IMR-90 (cell line): ENCODE data around the gene TRA2A. TPM values are rescaled to one million over a fixed set of nuclear protein-coding genes. Genes with fewer than 3 reads are reported as not detected.
A peak's percentile ranks its signal among the peaks of the same experiment; 100 is the strongest.

Experiments
- ATAC-seq: fragments of 200-7000 bp; cut with Tn5 transposase; 2 replicates; pipeline ENCODE4 v1.9.1; 2020; ENCODE audit warnings: low read depth, mild to moderate bottlenecking, moderate library complexity
- BruUV-seq: library from RNA; stranded (reverse); fragments of 400-500 nt; replicated peaks from 2 replicates; lab custom pipeline; 2021; lab: Mats Ljungman, UMichigan
- CTCF ChIA-PET: fragments of 300-600 bp; formaldehyde crosslinking; extraction: SDS; loops from one replicate; lab custom pipeline; 2021; ENCODE audit warnings: antibody characterized with exemption; lab: Yijun Ruan, JAX
- POLR2A ChIA-PET: fragments of 300-600 bp; sonication (Branson Sonifier 250); formaldehyde crosslinking; loops from one replicate; lab custom pipeline; 2022; ENCODE audit warnings: antibody characterized with exemption; ENCODE audit not compliant: unreplicated experiment; lab: Charles Lee
- DNase-seq: peaks from one replicate; pipeline ENCODE4 v3.0.0; 2013
- H2AFZ ChIP-seq: replicated peaks from 2 replicates; pipeline ENCODE3; 2013; ENCODE audit warnings: low read length, mild to moderate bottlenecking; ENCODE audit not compliant: poor library complexity
- H2AK5ac ChIP-seq: 2 replicates; pipeline ENCODE4 v1.6.1; 2013; ENCODE audit warnings: low read depth, low read length, inconsistent platforms
- H2AK9ac ChIP-seq: replicated peaks from 2 replicates; pipeline ENCODE3; 2013; ENCODE audit warnings: mild to moderate bottlenecking, low read depth, low read length, moderate library complexity; ENCODE audit not compliant: poor library complexity
- H2BK120ac ChIP-seq: 2 replicates; pipeline ENCODE4 v1.6.1; 2013; ENCODE audit warnings: low read depth, low read length, inconsistent platforms
- H2BK15ac ChIP-seq: 3 replicates; pipeline ENCODE4 v1.6.1; 2013; ENCODE audit warnings: low read depth, low read length, inconsistent platforms
- H2BK20ac ChIP-seq: 2 replicates; pipeline ENCODE4 v1.6.1; 2013; ENCODE audit warnings: low read depth, mild to moderate bottlenecking, inconsistent platforms, low read length, moderate library complexity
- H2BK5ac ChIP-seq: 2 replicates; pipeline ENCODE4 v1.6.1; 2013; ENCODE audit warnings: mild to moderate bottlenecking, low read depth, low read length, inconsistent platforms; ENCODE audit not compliant: poor library complexity, severe bottlenecking
- H3K14ac ChIP-seq: replicated peaks from 2 replicates; pipeline ENCODE4 v1.6.1; 2013; ENCODE audit warnings: low read depth, low read length, inconsistent platforms
- H3K18ac ChIP-seq: 2 replicates; pipeline ENCODE4 v1.6.1; 2013; ENCODE audit warnings: low read depth, low read length, control low read depth
- H3K23ac ChIP-seq: 2 replicates; pipeline ENCODE4 v1.6.1; 2013; ENCODE audit warnings: low read depth, low read length, inconsistent platforms
- H3K27ac ChIP-seq: 2 replicates; pipeline ENCODE4 v1.5.1; 2013; ENCODE audit warnings: mild to moderate bottlenecking, control low read depth, low read length; ENCODE audit not compliant: insufficient read depth
- H3K27me3 ChIP-seq: 2 replicates; pipeline ENCODE4 v1.6.1; 2013; ENCODE audit warnings: low read length; ENCODE audit not compliant: control insufficient read depth, insufficient read depth
- H3K36me3 ChIP-seq: 2 replicates; pipeline ENCODE4 v1.6.1; 2013; ENCODE audit warnings: low read length, mixed read lengths; ENCODE audit not compliant: control insufficient read depth, insufficient read depth
- H3K4ac ChIP-seq: 2 replicates; pipeline ENCODE4 v1.6.1; 2013; ENCODE audit warnings: low read depth, low read length, inconsistent platforms
- H3K4me1 ChIP-seq: 2 replicates; pipeline ENCODE4 v1.6.1; 2013; ENCODE audit warnings: low read length, mixed read lengths; ENCODE audit not compliant: control insufficient read depth, insufficient read depth
- H3K4me2 ChIP-seq: 2 replicates; pipeline ENCODE4 v1.6.1; 2013; ENCODE audit warnings: low read depth, mild to moderate bottlenecking, control low read depth, low read length, moderate library complexity
- H3K4me3 ChIP-seq: 2 replicates; pipeline ENCODE4 v1.5.1; 2013; ENCODE audit warnings: low read depth, mild to moderate bottlenecking, control low read depth, low read length, moderate library complexity; ENCODE audit not compliant: insufficient read depth
- H3K56ac ChIP-seq: 2 replicates; pipeline ENCODE4 v1.6.1; 2013; ENCODE audit warnings: low read length, inconsistent platforms; ENCODE audit not compliant: insufficient read depth; ENCODE audit errors: extremely low read depth
- H3K79me1 ChIP-seq, 2 experiments: 2 replicates each; pipeline ENCODE4 v1.6.1; 2013; ENCODE audit warnings: low read length in 2 of 2, inconsistent platforms in 1 of 2, low read depth in 1 of 2
- H3K9ac ChIP-seq: 2 replicates; pipeline ENCODE4 v1.6.1; 2013; ENCODE audit warnings: low read depth, low read length, control low read depth
- H3K9me1 ChIP-seq: 2 replicates; pipeline ENCODE4 v1.6.1; 2013; ENCODE audit warnings: low read length, inconsistent platforms; ENCODE audit not compliant: insufficient read depth
- H3K9me3 ChIP-seq: 2 replicates; pipeline ENCODE4 v1.6.1; 2013; ENCODE audit warnings: low read length; ENCODE audit not compliant: control insufficient read depth, insufficient read depth
- H4K20me1 ChIP-seq: 2 replicates; pipeline ENCODE4 v1.6.1; 2013; ENCODE audit warnings: low read length, inconsistent platforms; ENCODE audit not compliant: insufficient read depth
- H4K5ac ChIP-seq: 2 replicates; pipeline ENCODE4 v1.6.1; 2013; ENCODE audit warnings: mild to moderate bottlenecking, low read depth, low read length, control low read depth
- H4K8ac ChIP-seq, 2 experiments: 2 replicates each; pipeline ENCODE4 v1.6.1; 2013; ENCODE audit warnings: low read depth in 2 of 2, low read length in 2 of 2, control low read depth in 1 of 2, inconsistent platforms in 1 of 2
- H4K91ac ChIP-seq: 2 replicates; pipeline ENCODE4 v1.6.1; 2013; ENCODE audit warnings: low read depth, low read length, inconsistent platforms; ENCODE audit not compliant: insufficient read depth
- BHLHE40 ChIP-seq: fragments of 150-350 bp; IDR thresholded peaks from 2 replicates; pipeline ENCODE4 v1.6.1; 2016; ENCODE audit warnings: mild to moderate bottlenecking, low read depth, low read length
- CEBPB ChIP-seq: IDR thresholded peaks from 2 replicates; pipeline ENCODE4 v1.6.1; 2012; ENCODE audit warnings: low read depth, low read length, improper control_type of control experiment
- CHD1 ChIP-seq: IDR thresholded peaks from 2 replicates; pipeline ENCODE4 v1.6.1; 2012; ENCODE audit warnings: low read depth, low read length, improper control_type of control experiment
- FOS ChIP-seq: fragments of 150-350 bp; IDR thresholded peaks from 2 replicates; pipeline ENCODE4 v1.6.1; 2016; ENCODE audit warnings: low read depth, low read length
- MAFK ChIP-seq: IDR thresholded peaks from 2 replicates; pipeline ENCODE4 v1.6.1; 2012; ENCODE audit warnings: low read depth, low read length, improper control_type of control experiment
- MAZ ChIP-seq: IDR thresholded peaks from 2 replicates; pipeline ENCODE4 v1.6.1; 2012; ENCODE audit warnings: low read depth, mild to moderate bottlenecking, low read length, improper control_type of control experiment, moderate library complexity, borderline replicate concordance
- MXI1 ChIP-seq: IDR thresholded peaks from 2 replicates; pipeline ENCODE4 v1.6.1; 2012; ENCODE audit warnings: low read depth, mild to moderate bottlenecking, low read length, moderate library complexity, borderline replicate concordance
- NFE2L2 ChIP-seq: fragments of 150-350 bp; IDR thresholded peaks from 2 replicates; pipeline ENCODE4 v1.6.1; 2016; ENCODE audit warnings: low read depth, mild to moderate bottlenecking, low read length
- POLR2A ChIP-seq: IDR thresholded peaks from 2 replicates; pipeline ENCODE4 v1.6.1; 2012; ENCODE audit warnings: mild to moderate bottlenecking, low read depth, low read length
- RAD21 ChIP-seq: IDR thresholded peaks from 2 replicates; pipeline ENCODE4 v1.6.1; 2012; ENCODE audit warnings: low read length, improper control_type of control experiment
- RCOR1 ChIP-seq: IDR thresholded peaks from 2 replicates; pipeline ENCODE4 v1.6.1; 2012; ENCODE audit warnings: mild to moderate bottlenecking, low read length, improper control_type of control experiment; ENCODE audit not compliant: insufficient replicate concordance
- RFX5 ChIP-seq: IDR thresholded peaks from 2 replicates; pipeline ENCODE4 v1.8.0; 2012; ENCODE audit warnings: low read depth, mild to moderate bottlenecking, low read length, moderate library complexity
- SMC3 ChIP-seq: fragments of 150-350 bp; IDR thresholded peaks from 2 replicates; pipeline ENCODE4 v1.6.1; 2016; ENCODE audit warnings: low read depth, mild to moderate bottlenecking, antibody characterized with exemption, low read length, moderate library complexity
- dilution Hi-C: fragments of 300-500 bp; cut with HindIII; formaldehyde crosslinking; loops from one replicate; pipeline ENCODE4 v1.14.3; 2018; ENCODE audit warnings: low sequenced_read_pairs; ENCODE audit not compliant: unreplicated experiment
- in situ Hi-C: fragments of 300-500 bp; cut with MboI; formaldehyde crosslinking; loops from 3 replicates; pipeline ENCODE4 v1.14.3; 2019; ENCODE audit warnings: low sequenced_read_pairs, inconsistent platforms, mixed read lengths
- intact Hi-C: fragments of 100-400 bp; cut with micrococcal nuclease; formaldehyde crosslinking; loops from 2 replicates; pipeline ENCODE4 v1.10.0; 2022
- polyA plus RNA-seq, 3 experiments: library from polyadenylated mRNA; depleted of rRNA; stranded (reverse); fragments of >200 nt; gene quantifications; 2 replicates each; pipeline ENCODE4 v1.2.3, GENCODE V29; 2012; ENCODE audit warnings: low replicate concordance in 1 of 3
- total RNA-seq: library from RNA; depleted of rRNA; stranded (reverse); fragments of >200 nt; gene quantifications from 2 replicates; pipeline ENCODE4 v1.2.3, GENCODE V29; 2012
- TF ChIP-seq, protein P1 (sequence below): fragments of 150-350 bp; IDR thresholded peaks from 2 replicates; pipeline ENCODE4 v1.6.1; 2016; ENCODE audit warnings: low read depth, mild to moderate bottlenecking, low read length, moderate library complexity, borderline replicate concordance
- TF ChIP-seq, protein P2 (sequence below): conservative IDR thresholded peaks from 2 replicates; pipeline ENCODE4 v1.5.1; 2012; ENCODE audit warnings: mild to moderate bottlenecking, low read depth, low read length, improper control_type of control experiment
- TF ChIP-seq, protein P3 (sequence below): fragments of 150-350 bp; IDR thresholded peaks from 2 replicates; pipeline ENCODE4 v1.6.1; 2017; ENCODE audit warnings: mild to moderate bottlenecking, antibody characterized with exemption, low read length, low read depth

Gene TRA2A
- total and polyA plus RNA-seq, 2 of the 4 experiments (the other 2 are of a cell fraction) = 44.3 to 77.3 TPM

DNA sequence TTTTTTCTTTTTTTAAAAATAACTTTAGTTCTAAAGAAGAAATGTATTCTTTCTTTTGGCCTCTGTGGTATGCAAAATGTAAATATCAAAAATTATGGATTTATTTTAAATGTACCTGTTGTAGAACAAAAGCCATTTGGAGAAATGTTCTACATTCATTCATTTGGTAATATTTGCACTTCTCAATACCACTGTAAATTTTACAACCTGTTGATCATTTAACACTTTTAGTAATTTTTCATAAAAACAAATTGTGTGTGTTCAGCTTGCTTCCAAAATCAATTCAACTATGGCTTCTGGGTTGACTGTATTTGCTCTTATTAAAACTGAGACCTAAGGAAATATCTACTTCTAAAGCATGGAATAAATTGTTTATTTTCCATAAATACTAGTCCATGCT, 59.2 kb downstream of the TRA2A start:
- H2BK5ac ChIP-seq = no peak overlapping the region
- no peak overlapping the region for H3K4me3 ChIP-seq

More for the DNA sequence above, 59.2 kb downstream of the TRA2A start:
- Histone ChIP-seq H3K79me1 (peaks cover 0 to 19% of the 10 kb centered on the region in 2 experiments; a peak in 2 of 4 replicates), H3K36me3 (no peaks in the 10 kb centered on the region), H3K4me1 (peaks cover 2% of the 10 kb centered on the region; the same call in 1 of the 2 replicates), H4K91ac (no peak overlapping the region), H3K56ac (no peak overlapping the region), H3K14ac (no peak overlapping the region), H2AK9ac (no peak overlapping the region), H3K9me1 (no peaks in the 10 kb centered on the region), H3K18ac (no peak overlapping the region), H3K27me3 (no peaks in the 10 kb centered on the region), H4K20me1 (peaks cover 2% of the 10 kb centered on the region; the same call in 1 of the 2 replicates), H3K4me2 (peak overlapping the region; percentile 62; the same call in 1 of the 2 replicates), H2BK20ac (no peak overlapping the region), H3K4ac (no peak overlapping the region), H3K23ac (no peak overlapping the region; the same call in 1 of the 2 replicates), H2AK5ac (no peak overlapping the region), H4K8ac (peak overlapping the region in 1 of 2 experiments; percentile 27; a peak in 1 of 4 replicates), H3K27ac (no peak overlapping the region), H2BK120ac (no peak overlapping the region), H3K9ac (no peak overlapping the region; the same call in 1 of the 2 replicates), H2BK15ac (no peak overlapping the region), H2AFZ (no peak overlapping the region), H3K9me3 (no peaks in the 10 kb centered on the region), H4K5ac (no peak overlapping the region)
- intact Hi-C loops = loop anchor here (5.0 to 10.0 kb wide), 2 partner anchors 195 to 288 kb away; partner anchors contain the start of gene NUP42
- in situ Hi-C loops = no loop called here
- TF ChIP-seq, protein P1, sequence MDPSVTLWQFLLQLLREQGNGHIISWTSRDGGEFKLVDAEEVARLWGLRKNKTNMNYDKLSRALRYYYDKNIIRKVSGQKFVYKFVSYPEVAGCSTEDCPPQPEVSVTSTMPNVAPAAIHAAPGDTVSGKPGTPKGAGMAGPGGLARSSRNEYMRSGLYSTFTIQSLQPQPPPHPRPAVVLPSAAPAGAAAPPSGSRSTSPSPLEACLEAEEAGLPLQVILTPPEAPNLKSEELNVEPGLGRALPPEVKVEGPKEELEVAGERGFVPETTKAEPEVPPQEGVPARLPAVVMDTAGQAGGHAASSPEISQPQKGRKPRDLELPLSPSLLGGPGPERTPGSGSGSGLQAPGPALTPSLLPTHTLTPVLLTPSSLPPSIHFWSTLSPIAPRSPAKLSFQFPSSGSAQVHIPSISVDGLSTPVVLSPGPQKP = no peak
- TF ChIP-seq NFE2L2 (no peak), FOS (no peak), MAFK (no peak), RAD21 (no peak), MXI1 (no peak), SMC3 (no peak), BHLHE40 (no peak), RFX5 (no peak), CEBPB (no peak), POLR2A (no peak), CHD1 (no peak), MAZ (no peak), RCOR1 (no peak)
- TF ChIP-seq, protein P2, sequence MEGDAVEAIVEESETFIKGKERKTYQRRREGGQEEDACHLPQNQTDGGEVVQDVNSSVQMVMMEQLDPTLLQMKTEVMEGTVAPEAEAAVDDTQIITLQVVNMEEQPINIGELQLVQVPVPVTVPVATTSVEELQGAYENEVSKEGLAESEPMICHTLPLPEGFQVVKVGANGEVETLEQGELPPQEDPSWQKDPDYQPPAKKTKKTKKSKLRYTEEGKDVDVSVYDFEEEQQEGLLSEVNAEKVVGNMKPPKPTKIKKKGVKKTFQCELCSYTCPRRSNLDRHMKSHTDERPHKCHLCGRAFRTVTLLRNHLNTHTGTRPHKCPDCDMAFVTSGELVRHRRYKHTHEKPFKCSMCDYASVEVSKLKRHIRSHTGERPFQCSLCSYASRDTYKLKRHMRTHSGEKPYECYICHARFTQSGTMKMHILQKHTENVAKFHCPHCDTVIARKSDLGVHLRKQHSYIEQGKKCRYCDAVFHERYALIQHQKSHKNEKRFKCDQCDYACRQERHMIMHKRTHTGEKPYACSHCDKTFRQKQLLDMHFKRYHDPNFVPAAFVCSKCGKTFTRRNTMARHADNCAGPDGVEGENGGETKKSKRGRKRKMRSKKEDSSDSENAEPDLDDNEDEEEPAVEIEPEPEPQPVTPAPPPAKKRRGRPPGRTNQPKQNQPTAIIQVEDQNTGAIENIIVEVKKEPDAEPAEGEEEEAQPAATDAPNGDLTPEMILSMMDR = no peak
- TF ChIP-seq, protein P3, sequence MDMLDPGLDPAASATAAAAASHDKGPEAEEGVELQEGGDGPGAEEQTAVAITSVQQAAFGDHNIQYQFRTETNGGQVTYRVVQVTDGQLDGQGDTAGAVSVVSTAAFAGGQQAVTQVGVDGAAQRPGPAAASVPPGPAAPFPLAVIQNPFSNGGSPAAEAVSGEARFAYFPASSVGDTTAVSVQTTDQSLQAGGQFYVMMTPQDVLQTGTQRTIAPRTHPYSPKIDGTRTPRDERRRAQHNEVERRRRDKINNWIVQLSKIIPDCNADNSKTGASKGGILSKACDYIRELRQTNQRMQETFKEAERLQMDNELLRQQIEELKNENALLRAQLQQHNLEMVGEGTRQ = no peak
- no TSS peak for BruUV-seq
- ATAC-seq (no peak), DNase-seq (no peak)
- CTCF ChIA-PET = interaction anchor here (1.5 kb wide), 1 partner anchor 200 kb away, joined by 3 read pairs; no protein-coding TSS in a partner anchor
- POLR2A ChIA-PET = interaction anchor here (0.5 kb wide), 2 partner anchors 83 to 94 kb away, joined by 4 to 5 read pairs; no protein-coding TSS in a partner anchor
- dilution Hi-C loops = no loop called here
